Activated T-cell treated with anti-CD3 and anti-CD28 coated beads for 1 hour (primary cell): ENCODE results near the gene HMX1.

ENCODE experiments used
- DNase-seq: peaks from one replicate; pipeline ENCODE4 v3.0.0-alpha.2; 2020; ENCODE audit warnings: low read depth

HMX1 gene

GRCh38 chr4:8871417-8872401, at the start of gene HMX1:
HMX1 (minus strand) TSS chr4:8871839; CDS start chr4:8871614, 225 bp downstream.
- DNase-seq: no peak

- DNase-seq: no peak
These were observed 49.3 kb upstream of the HMX1 start for GRCh38 chr4:8920969-8921368.

GRCh38 chr4:8920289-8920965, 48.8 kb upstream of the HMX1 start:
- DNase-seq: no peak

- no peak for DNase-seq
These were observed 48.1 kb upstream of the HMX1 start for GRCh38 chr4:8919651-8920288.

GRCh38 chr4:8917868-8918783, 46.5 kb upstream of the HMX1 start:
- DNase-seq: peak; percentile 50

GRCh38 chr4:8917321-8917811, 45.7 kb upstream of the HMX1 start:
- no peak for DNase-seq

- DNase-seq: no peak
These were observed 45.3 kb upstream of the HMX1 start for GRCh38 chr4:8916906-8917305.

- DNase-seq: no peak
These were observed 44.8 kb upstream of the HMX1 start for GRCh38 chr4:8916351-8916885.

- no peak for DNase-seq
These were observed 43.9 kb upstream of the HMX1 start for GRCh38 chr4:8915201-8916200.

- no peak for DNase-seq
These were observed 43.0 kb upstream of the HMX1 start for GRCh38 chr4:8914461-8915171.

- no peak for DNase-seq
These were observed 42.3 kb upstream of the HMX1 start for GRCh38 chr4:8913858-8914460.

GRCh38 chr4:8913121-8913857, 41.6 kb upstream of the HMX1 start:
- no peak for DNase-seq

GRCh38 chr4:8912506-8912905, 40.9 kb upstream of the HMX1 start:
- DNase-seq: no peak

GRCh38 chr4:8912089-8912455, 40.4 kb upstream of the HMX1 start:
- no peak for DNase-seq

GRCh38 chr4:8911316-8912088, 39.9 kb upstream of the HMX1 start:
- no peak for DNase-seq

- DNase-seq: no peak
These were observed 39.2 kb upstream of the HMX1 start for GRCh38 chr4:8910822-8911315.
